Measurements from ENCODE around the gene PRKN. TPM values are rescaled to one million over a fixed set of nuclear protein-coding genes. Genes with fewer than 3 reads are reported as not detected.

Gene PRKN
- total and polyA plus RNA-seq, 9 of the 15 experiments (the other 6 are each of a cell fraction or from before 2014, with no cell fraction given): 0.03 to 0.96 (median 0.15) TPM; not detected in 2

- TF ChIP-seq PRDM10 (IDR thresholded peaks at IDR 0.05; ENCODE audit: partially characterized antibody): peak; percentile 28
- 0 out of 4 replicates have a peak, but pooled peaks of 1 of the 2 experiments have one; percentile 11 for TF ChIP-seq NRF1 (conservative IDR thresholded peaks at IDR 0.05 in 1 of 2, IDR thresholded peaks at IDR 0.05 in 1 of 2)
Measured at GRCh38 chr6:161314541-161315245, 1412.9 kb downstream of the PRKN start (continued).

- FAIRE-seq: no peak
- Histone ChIP-seq H3K36me3 (ENCODE audit: control insufficient read depth, insufficient read depth, low read length) (peaks cover 13% of the 10 kb centered on the region; the same call in 2 of the 3 replicates), H3K27me3 (ENCODE audit: control insufficient read depth in 2 of 2, insufficient read depth in 2 of 2, low read length in 2 of 2) (no peaks in the 10 kb centered on the region), H4K20me1 (replicated peaks; ENCODE audit: control insufficient read depth, insufficient read depth, low read length) (no peaks in the 10 kb centered on the region), H3K9me1 (ENCODE audit: control insufficient read depth, insufficient read depth, low read length) (no peaks in the 10 kb centered on the region), H3K9ac (ENCODE audit: insufficient read depth in 1 of 2, low read depth in 2 of 2, low read length in 2 of 2) (peak overlapping the region; percentile 88 to 91; a peak in 3 of 4 replicates), H3K4me1 (replicated peaks in 1 of 2; ENCODE audit: control insufficient read depth in 2 of 2, insufficient read depth in 2 of 2, low read length in 2 of 2) (peaks cover 0 to 2% of the 10 kb centered on the region in 2 experiments; a peak in 1 of 5 replicates), H3K79me2 (ENCODE audit: control insufficient read depth, insufficient read depth, low read length) (peaks cover 27% of the 10 kb centered on the region; the same call in 2 of the 3 replicates), H3K9me3 (replicated peaks; ENCODE audit: control insufficient read depth, insufficient read depth, low read depth, low read length) (no peaks in the 10 kb centered on the region), H3K4me2 (ENCODE audit: insufficient read depth, low read length) (peak overlapping the region; percentile 93), H2AFZ (ENCODE audit: low read depth, low read length) (peak overlapping the region; percentile 97), H3K4me3 (peak overlapping the region; percentile 56), H3K27ac (ENCODE audit: extremely low read depth, low read depth, low read length) (peak overlapping the region; percentile 77)
- 12% methylated on average over 4 of the region's 6 CpGs for WGBS (ENCODE audit: insufficient coverage, low coverage, missing lambda C conversion rate)
- CTCF ChIA-PET (ENCODE audit: low intra/inter-chr PET ratio): no interaction called here
- peak in 1 of 4 experiments; percentile 47 for DNase-seq (ENCODE audit: extremely low read depth in 1 of 4, low spot score in 3 of 4)
- intact Hi-C loops (cut with micrococcal nuclease): loop anchor here (2.0 kb wide), 2 partner anchors 39 to 59 kb away; partner anchors contain the start of gene AGPAT4
- ATAC-seq: peak; percentile 84
- POLR2A ChIA-PET: interaction anchor here (0.5 to 1.6 kb wide), 4 partner anchors 8 to 406 kb away, joined by 3 to 7 read pairs (median 4); partner anchors contain the start of gene AGPAT4
- no TSS peak for BruUV-seq (replicated peaks)
- in situ Hi-C loops (cut with MboI): no loop called here
- TF ChIP-seq NFIC (IDR thresholded peaks at IDR 0.05) (peak; percentile 7; the same call in 1 of the 2 replicates), BCOR (IDR thresholded peaks at IDR 0.05) (peak; percentile 35; the same call in 1 of the 2 replicates), NR1H2 (CRISPR knock-in tag; IDR thresholded peaks at IDR 0.05) (no peak), ZNF785 (CRISPR knock-in tag; IDR thresholded peaks at IDR 0.05) (no peak), HDAC8 (tag; IDR thresholded peaks at IDR 0.05) (no peak), HLTF (IDR thresholded peaks at IDR 0.05) (peak; percentile 81; the same call in 1 of the 2 replicates), MEF2D (tag; conservative IDR thresholded peaks at IDR 0.05; ENCODE audit: low read depth) (no peak), ZNF274 (IDR thresholded peaks at IDR 0.05; ENCODE audit: borderline replicate concordance, low read depth, low read length) (no peak)
- TF ChIP-seq, protein P1, sequence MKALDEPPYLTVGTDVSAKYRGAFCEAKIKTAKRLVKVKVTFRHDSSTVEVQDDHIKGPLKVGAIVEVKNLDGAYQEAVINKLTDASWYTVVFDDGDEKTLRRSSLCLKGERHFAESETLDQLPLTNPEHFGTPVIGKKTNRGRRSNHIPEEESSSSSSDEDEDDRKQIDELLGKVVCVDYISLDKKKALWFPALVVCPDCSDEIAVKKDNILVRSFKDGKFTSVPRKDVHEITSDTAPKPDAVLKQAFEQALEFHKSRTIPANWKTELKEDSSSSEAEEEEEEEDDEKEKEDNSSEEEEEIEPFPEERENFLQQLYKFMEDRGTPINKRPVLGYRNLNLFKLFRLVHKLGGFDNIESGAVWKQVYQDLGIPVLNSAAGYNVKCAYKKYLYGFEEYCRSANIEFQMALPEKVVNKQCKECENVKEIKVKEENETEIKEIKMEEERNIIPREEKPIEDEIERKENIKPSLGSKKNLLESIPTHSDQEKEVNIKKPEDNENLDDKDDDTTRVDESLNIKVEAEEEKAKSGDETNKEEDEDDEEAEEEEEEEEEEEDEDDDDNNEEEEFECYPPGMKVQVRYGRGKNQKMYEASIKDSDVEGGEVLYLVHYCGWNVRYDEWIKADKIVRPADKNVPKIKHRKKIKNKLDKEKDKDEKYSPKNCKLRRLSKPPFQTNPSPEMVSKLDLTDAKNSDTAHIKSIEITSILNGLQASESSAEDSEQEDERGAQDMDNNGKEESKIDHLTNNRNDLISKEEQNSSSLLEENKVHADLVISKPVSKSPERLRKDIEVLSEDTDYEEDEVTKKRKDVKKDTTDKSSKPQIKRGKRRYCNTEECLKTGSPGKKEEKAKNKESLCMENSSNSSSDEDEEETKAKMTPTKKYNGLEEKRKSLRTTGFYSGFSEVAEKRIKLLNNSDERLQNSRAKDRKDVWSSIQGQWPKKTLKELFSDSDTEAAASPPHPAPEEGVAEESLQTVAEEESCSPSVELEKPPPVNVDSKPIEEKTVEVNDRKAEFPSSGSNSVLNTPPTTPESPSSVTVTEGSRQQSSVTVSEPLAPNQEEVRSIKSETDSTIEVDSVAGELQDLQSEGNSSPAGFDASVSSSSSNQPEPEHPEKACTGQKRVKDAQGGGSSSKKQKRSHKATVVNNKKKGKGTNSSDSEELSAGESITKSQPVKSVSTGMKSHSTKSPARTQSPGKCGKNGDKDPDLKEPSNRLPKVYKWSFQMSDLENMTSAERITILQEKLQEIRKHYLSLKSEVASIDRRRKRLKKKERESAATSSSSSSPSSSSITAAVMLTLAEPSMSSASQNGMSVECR (CRISPR knock-in tag; IDR thresholded peaks at IDR 0.05): no peak
Measured at GRCh38 chr6:161313940-161314509, 1413.5 kb downstream of the PRKN start.
